ENCODE results near the gene ZIC1. TPM values are rescaled to one million over a fixed set of nuclear protein-coding genes. Genes with fewer than 3 reads are reported as not detected.
A peak's percentile ranks its signal among the peaks of the same experiment; 100 is the strongest.

ZIC1 gene
- polyA plus RNA-seq, 3 donors from 2014 or later: not detected

DNA sequence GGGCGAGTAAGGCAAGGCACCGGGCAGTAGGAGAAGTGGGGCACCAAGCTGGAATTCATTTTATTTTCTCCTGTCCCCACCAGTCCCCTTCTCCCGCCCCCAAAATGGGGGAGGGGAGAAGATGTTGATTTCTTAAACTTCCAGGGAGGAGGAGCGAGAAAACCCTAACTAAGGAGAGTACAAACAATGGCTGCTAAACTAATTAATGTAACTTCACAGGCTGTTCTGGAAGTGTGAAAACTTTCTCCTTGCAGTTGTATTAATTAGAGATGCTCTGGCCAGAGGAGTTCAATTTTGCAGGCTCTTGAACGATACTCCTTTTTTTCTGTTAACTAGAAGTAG lies 14.3 kb upstream of the ZIC1 start:
- Mint-ChIP-seq H3K9me3 (peaks cover 19 to 59% (median 40%) of the 10 kb centered on the region in 6 donors), H3K27me3 (ENCODE audit: low read depth in 3 of 3) (peaks cover 19 to 43% (median 36%) of the 10 kb centered on the region in 3 donors)
- DNase-seq: no peak

DNA sequence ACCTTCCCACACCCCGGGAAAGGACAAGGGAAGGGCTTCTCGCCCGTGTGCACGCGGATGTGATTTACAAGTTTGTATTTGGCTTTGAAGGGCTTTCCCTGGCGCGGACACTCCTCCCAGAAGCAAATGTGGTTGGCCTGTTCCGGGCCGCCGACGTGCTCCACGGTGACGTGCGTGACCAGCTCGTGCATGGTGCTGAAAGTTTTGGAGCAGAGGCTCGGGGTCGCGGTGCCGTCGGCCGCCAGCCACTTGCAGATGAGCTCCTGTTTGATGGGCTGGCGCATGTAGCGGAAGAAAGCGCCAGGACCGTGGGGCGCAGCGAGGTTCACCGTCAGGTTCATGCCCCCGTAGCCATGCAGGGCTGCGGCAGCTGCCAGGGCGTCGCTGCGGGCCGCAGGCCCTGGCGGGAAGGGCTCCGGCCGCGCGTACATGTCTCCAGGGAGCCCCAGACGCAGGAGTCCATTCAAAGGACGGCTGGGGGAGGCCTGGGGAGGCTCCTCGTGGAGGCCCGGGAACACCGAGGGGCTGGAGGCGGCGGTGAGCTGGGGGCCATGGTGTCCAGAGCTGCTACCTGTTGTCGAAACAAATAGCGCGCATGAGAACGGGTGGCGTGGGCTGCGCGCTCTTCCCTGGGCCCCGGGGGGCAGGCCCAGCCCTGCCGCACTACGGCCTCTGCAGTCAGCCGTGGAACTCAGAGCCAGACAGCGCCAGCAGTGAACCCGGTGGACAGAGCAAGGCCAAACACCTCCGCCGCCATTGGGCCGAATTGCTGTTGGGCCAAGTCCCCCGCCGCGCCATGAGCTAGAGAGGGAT lies 13.1 kb upstream of the ZIC1 start:
- Mint-ChIP-seq H3K27ac (no peak overlapping the region), H3K27me3 (ENCODE audit: low read depth in 3 of 3) (peaks cover 18 to 43% (median 32%) of the 10 kb centered on the region in 3 donors), H3K4me3 (no peak overlapping the region), H3K9me3 (peaks cover 17 to 56% (median 36%) of the 10 kb centered on the region in 6 donors), H3K36me3 (peaks cover 3 to 4% (median 3%) of the 10 kb centered on the region in 3 donors), H3K4me1 (no peaks in the 10 kb centered on the region)
- DNase-seq: no peak

More for the DNA sequence above, 14.3 kb upstream of the ZIC1 start:
- H3K4me1 Mint-ChIP-seq: no peaks in the 10 kb centered on the region
- no peak overlapping the region for H3K27ac Mint-ChIP-seq
- peak overlapping the region in 1 of 5 donors; percentile 30 for H3K4me3 Mint-ChIP-seq
- peaks cover 3 to 6% (median 4%) of the 10 kb centered on the region in 3 donors for H3K36me3 Mint-ChIP-seq

DNA sequence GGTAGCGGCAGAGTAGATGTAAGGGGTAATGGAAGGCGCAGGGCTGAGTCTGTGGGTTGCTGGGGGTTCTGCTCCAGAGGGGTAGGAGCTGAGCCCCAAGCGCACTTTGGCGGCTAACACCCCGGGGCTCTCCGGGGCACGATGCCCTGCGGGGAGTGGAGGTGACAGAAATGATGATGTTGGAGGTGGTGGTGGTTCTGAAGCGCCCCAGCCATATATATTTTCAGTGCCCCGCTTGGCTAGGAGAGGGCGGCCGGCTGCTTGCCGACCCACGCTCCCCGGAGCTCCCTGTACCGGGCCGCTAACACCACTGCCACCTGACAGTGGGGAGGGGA lies 12.5 kb upstream of the ZIC1 start:
- Mint-ChIP-seq H3K27ac (no peak overlapping the region), H3K4me3 (no peak overlapping the region), H3K27me3 (ENCODE audit: low read depth in 3 of 3) (peaks cover 15 to 40% (median 28%) of the 10 kb centered on the region in 3 donors), H3K9me3 (peaks cover 16 to 56% (median 32%) of the 10 kb centered on the region in 6 donors), H3K4me1 (no peaks in the 10 kb centered on the region), H3K36me3 (peaks cover 0 to 4% (median 3%) of the 10 kb centered on the region in 3 donors)
- DNase-seq: no peak

DNA sequence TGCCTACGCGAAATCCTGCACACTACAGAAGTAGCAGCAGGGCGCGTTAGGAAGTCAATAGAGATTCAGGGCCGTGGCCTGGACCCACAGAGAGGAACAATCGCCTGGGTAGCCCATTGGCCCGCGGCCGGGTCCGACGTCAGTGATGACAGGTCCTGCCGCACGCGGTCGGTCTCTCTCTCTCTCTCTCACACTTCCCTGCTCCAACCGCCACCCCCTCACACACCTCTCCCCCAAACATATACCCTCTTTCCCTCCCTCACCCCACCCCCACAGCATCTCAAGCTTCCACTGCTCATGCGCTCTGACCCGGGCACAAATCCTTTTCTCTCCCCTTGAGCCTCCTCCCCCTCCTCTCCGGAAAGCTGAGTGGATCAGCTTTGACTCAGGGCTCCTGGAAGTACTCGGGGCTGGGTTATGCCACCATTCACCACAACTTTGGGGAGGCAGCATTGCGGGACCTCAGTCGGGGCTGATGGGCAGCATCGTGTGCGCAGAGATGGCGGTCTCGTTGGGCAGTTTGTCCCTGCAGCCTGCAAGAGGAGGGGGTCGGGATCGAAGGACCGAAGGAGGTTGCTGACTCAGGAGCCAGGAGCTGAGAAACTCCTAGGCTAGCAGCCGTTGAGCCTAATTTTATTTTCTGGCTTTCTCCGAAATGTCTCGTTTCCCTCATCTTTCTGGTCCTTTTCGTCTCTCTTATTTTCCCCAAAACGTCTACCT lies 11.8 kb upstream of the ZIC1 start:
- no peak overlapping the region for H3K4me3 Mint-ChIP-seq
- no peak overlapping the region for H3K27ac Mint-ChIP-seq
- H3K4me1 Mint-ChIP-seq: no peaks in the 10 kb centered on the region
- no peak for DNase-seq
- peaks cover 0 to 4% (median 3%) of the 10 kb centered on the region in 3 donors for H3K36me3 Mint-ChIP-seq
- peaks cover 16 to 60% (median 32%) of the 10 kb centered on the region in 6 donors for H3K9me3 Mint-ChIP-seq
- peaks cover 15 to 36% (median 30%) of the 10 kb centered on the region in 3 donors for H3K27me3 Mint-ChIP-seq (ENCODE audit: low read depth in 3 of 3)

DNA sequence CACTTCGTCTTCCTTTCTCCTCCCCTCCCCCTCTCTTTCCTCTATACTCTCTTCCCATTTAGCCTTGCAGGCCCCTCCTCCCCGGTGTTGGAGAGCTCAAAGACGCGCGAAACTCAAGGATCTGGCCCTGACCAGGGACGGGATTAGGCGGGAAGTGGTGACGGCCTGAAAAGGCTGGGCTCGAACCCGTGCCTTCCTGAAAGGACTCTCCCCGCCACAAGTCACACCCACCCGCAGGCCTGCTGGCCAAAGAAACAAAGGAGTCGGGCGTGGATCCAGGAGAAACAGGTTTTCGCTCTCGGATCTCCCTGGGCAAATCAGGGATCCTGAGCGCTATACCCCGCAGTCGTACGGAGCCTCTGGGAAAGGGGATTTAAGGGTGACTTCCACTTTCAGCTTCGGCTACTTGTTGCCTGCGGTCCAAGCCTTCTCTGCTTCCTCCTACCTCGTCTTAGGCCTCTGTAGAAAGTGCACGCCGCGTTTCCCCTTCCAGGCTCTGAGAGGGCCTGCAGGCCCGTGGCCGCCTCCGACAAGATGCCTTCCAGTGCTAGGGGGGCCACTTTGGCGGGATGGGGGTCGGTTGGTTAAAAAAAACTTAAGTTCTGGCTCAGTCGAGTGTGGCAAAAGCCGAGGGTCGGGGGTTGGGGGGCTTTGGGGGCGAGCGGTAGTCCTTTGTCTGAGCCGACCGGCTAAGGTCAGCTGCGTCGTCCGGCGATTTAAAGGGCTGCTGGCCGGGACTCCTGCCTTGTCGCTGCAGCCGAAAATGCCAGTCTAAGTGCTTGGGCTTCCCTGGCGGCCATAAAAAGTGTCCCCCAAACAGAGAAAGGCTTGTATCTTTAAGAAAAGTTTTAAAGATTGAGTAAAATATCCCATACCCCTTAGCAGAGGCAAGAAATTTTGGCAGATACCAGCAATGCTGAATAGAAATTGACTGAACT lies 11.0 kb upstream of the ZIC1 start:
- Mint-ChIP-seq H3K36me3 (peaks cover 0 to 4% (median 3%) of the 10 kb centered on the region in 3 donors), H3K9me3 (peaks cover 13 to 58% (median 32%) of the 10 kb centered on the region in 6 donors), H3K27ac (no peak overlapping the region), H3K27me3 (ENCODE audit: low read depth in 3 of 3) (peaks cover 14 to 30% (median 25%) of the 10 kb centered on the region in 3 donors), H3K4me1 (no peaks in the 10 kb centered on the region), H3K4me3 (peak overlapping the region in 1 of 5 donors; percentile 17)
- no peak for DNase-seq

DNA sequence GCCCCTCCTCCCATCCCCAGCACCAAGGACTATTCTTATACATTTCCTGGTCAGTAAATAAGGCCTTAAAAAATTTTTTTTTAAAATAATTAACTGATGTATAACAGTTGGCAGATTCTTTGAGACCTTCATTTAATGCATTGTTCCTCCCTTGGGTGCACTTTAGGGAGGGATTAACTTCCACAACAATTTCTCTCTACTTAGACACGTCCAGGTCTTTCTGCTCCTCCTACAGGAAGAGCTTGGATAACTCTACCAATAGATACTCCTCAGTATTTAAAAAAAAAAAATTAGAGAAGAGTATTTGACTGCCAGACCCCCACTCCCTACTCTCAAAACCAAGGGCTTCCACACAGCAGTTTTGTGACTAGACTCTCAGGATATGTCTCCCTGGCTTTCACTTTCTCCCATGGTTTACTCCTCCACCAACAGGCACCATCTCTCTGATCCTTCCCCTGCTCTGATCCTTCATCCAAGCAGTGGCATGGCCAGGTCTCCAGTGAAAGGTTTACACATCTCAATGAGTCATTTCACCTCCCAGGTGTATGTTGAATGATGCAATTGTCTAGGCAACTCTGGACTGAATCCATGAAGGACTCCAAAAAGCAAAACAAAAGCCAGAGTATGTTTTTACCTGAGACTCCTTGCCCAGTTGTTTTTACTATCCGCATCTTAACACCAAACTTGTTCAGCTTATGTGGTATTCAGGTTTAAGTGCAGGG lies 10.2 kb upstream of the ZIC1 start:
- Mint-ChIP-seq H3K9me3 (peaks cover 19 to 62% (median 35%) of the 10 kb centered on the region in 6 donors), H3K36me3 (peaks cover 0 to 2% (median 1%) of the 10 kb centered on the region in 3 donors), H3K27ac (no peak overlapping the region), H3K4me1 (no peaks in the 10 kb centered on the region), H3K4me3 (peak overlapping the region in 1 of 5 donors; percentile 8), H3K27me3 (ENCODE audit: low read depth in 3 of 3) (peaks cover 14 to 30% (median 27%) of the 10 kb centered on the region in 3 donors)
- no peak for DNase-seq

DNA sequence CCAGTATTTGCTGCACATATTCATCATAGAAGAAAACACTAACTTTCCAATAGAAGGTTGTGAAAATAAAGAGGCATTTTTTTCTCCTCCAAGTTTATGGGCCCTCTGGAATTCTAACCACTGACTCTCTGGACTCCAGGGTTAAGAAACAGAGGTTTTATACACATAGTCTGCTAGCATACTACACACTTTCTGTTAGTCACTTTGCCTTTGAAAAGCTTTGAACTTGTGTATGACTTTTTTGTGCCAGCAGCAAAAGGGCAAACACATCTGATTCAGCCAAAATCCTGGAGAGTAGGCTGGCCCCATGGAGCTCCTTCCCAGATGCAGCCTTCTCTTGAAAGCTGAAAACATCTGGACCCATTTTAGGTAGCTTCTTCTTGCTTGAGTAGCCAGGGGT lies 9.1 kb upstream of the ZIC1 start:
- peaks cover 20 to 57% (median 33%) of the 10 kb centered on the region in 6 donors for H3K9me3 Mint-ChIP-seq
- no peak overlapping the region for H3K27ac Mint-ChIP-seq
- no peaks in the 10 kb centered on the region for H3K36me3 Mint-ChIP-seq
- peaks cover 8 to 35% (median 24%) of the 10 kb centered on the region in 3 donors for H3K27me3 Mint-ChIP-seq (ENCODE audit: low read depth in 3 of 3)
- H3K4me1 Mint-ChIP-seq: no peaks in the 10 kb centered on the region
- no peak for DNase-seq
- no peak overlapping the region for H3K4me3 Mint-ChIP-seq

DNA sequence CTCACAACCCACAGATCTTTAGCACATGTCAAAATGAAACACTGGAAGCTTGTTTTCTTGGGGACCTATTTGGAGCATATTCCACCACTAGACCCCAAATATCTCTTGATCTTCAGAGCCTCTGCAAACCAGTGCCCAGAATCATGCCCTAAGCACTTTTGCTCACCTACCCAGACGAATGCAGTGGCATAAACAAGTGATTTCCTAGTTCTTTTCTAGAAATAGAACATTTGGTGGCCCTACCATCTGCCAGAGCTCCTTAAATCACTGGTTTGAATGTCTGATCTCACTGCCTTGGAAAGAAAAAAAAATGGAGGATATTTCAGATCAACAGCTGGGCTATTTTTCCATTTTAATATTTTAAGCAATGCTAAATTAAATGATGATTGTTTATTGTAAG lies 8.2 kb upstream of the ZIC1 start:
- no peaks in the 10 kb centered on the region for H3K4me1 Mint-ChIP-seq
- H3K27me3 Mint-ChIP-seq (ENCODE audit: low read depth in 3 of 3): peaks cover 11 to 34% (median 22%) of the 10 kb centered on the region in 3 donors
- H3K27ac Mint-ChIP-seq: no peak overlapping the region
- DNase-seq: no peak
- peaks cover 20 to 54% (median 28%) of the 10 kb centered on the region in 6 donors for H3K9me3 Mint-ChIP-seq
- H3K36me3 Mint-ChIP-seq: no peaks in the 10 kb centered on the region
- H3K4me3 Mint-ChIP-seq: no peak overlapping the region

DNA sequence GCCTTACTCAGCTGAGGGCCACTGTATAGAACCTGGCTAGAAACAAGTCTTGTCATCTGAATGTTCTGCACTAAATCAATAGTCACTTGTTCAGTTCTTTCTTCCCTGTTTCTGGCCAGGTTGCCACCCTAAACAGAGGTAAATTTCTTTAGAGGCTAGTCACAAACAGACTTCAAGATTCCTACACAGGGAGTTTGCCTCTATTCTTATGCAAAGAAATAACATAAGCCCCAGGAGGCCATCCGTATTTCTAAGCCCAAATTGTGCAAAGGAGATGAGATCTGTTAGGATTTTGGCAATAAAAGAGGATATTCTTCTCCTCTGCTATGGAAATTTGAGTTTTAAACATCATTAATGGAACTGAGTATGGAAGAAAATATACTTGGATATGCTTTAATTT lies 7.7 kb upstream of the ZIC1 start:
- Mint-ChIP-seq H3K9me3 (peaks cover 20 to 55% (median 30%) of the 10 kb centered on the region in 6 donors), H3K27me3 (ENCODE audit: low read depth in 3 of 3) (peaks cover 10 to 35% (median 22%) of the 10 kb centered on the region in 3 donors), H3K36me3 (peaks cover 0 to 2% (median 0%) of the 10 kb centered on the region in 3 donors), H3K4me1 (no peaks in the 10 kb centered on the region), H3K27ac (no peak overlapping the region), H3K4me3 (no peak overlapping the region)
- no peak for DNase-seq

DNA sequence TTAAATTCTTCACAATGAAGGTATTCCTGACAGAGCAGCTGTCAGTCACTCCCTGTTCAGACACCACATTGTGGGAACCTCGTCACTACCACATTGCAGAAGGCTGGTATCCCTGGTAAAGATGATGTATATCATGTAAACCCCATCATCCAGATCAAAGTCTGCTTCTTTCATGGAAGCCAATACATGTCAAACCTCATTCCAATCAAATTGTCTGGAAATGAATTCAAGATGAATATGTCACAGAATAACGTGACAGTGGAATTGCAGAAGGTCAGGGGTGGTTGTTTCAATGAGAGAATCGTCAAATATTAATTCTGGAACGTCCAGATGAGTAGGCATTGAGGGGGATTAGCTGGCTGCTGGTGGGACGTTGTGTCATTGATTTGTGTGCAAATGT lies 7.0 kb upstream of the ZIC1 start:
- peak overlapping the region in 1 of 5 donors; percentile 12 for H3K4me3 Mint-ChIP-seq
- H3K27ac Mint-ChIP-seq: no peak overlapping the region
- peaks cover 13 to 40% (median 25%) of the 10 kb centered on the region in 3 donors for H3K27me3 Mint-ChIP-seq (ENCODE audit: low read depth in 3 of 3)
- H3K36me3 Mint-ChIP-seq: peaks cover 0 to 6% (median 0%) of the 10 kb centered on the region in 3 donors
- no peaks in the 10 kb centered on the region for H3K4me1 Mint-ChIP-seq
- DNase-seq: no peak
- peaks cover 20 to 62% (median 35%) of the 10 kb centered on the region in 6 donors for H3K9me3 Mint-ChIP-seq

DNA sequence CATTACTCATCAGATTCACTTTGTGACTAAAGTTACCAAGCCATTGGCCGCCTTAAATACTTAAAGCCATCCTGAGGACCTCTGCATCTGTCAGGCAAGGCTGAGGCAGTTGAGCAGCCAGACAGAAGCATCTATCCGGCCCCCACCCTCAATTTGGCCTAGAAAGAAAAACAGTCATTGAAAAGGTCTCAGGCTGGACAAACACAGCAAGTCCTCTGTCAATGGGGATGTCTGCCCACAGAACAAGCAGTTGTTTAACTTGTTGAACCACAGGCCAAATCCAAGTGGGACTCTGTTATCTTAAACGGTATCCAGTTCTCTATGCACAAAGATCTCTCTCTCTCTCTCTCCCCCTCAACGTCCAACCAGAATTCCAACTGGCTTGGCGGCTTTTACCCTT lies 5.7 kb upstream of the ZIC1 start:
- H3K4me1 Mint-ChIP-seq: peaks cover 5 to 11% of the 10 kb centered on the region in 2 donors
- no peak overlapping the region for H3K4me3 Mint-ChIP-seq
- H3K27me3 Mint-ChIP-seq (ENCODE audit: low read depth in 3 of 3): peaks cover 22 to 47% (median 35%) of the 10 kb centered on the region in 3 donors
- peaks cover 23 to 75% (median 46%) of the 10 kb centered on the region in 6 donors for H3K9me3 Mint-ChIP-seq
- no peak for DNase-seq
- H3K36me3 Mint-ChIP-seq: peaks cover 0 to 6% (median 6%) of the 10 kb centered on the region in 3 donors
- H3K27ac Mint-ChIP-seq: no peak overlapping the region

DNA sequence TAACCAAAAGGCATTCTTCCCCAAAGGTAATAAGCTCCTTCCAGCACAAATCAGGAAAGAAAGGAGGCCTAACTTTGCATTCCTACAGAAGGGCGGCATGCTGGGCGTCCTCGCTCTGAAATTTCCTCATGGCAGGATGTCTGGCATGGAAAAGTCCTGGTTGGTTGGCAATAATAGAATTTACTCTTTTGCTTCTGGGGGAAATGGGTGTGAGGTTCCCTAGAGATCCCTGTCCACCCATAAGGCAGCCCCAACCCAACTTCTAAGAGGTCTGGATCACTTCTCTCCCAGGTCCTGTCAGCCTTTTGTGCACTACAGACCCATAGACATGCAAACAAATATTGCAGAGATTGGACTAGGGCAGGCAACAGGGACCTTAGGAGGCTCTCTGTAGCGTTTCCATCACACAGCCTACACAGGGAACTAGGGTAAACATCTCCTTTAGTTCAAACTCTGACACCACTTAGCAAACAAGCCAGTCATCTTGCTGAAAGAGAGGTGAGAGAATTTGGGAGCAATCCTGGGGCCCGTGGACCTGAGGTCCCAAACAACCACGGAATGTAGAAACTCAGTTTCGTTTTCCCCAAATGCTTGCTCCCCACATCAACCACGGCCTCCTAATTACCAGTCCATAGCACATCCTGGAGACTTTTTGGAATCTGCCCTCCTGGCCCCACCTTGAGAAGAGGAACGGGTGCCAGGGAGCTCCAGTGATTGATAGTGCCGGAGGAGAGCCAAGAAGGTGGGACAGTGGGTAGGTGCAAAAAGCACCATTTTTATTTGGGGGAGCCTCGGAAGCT lies 5.0 kb upstream of the ZIC1 start:
- DNase-seq: no peak
- Mint-ChIP-seq H3K27me3 (ENCODE audit: low read depth in 3 of 3) (peaks cover 26 to 50% (median 41%) of the 10 kb centered on the region in 3 donors), H3K36me3 (peaks cover 0 to 7% (median 6%) of the 10 kb centered on the region in 3 donors), H3K4me1 (peaks cover 5 to 11% of the 10 kb centered on the region in 2 donors), H3K9me3 (peaks cover 19 to 75% (median 46%) of the 10 kb centered on the region in 6 donors), H3K4me3 (no peak overlapping the region), H3K27ac (no peak overlapping the region)

Data from immature natural killer cell (primary cell).